HEK293 (cell line): ENCODE measurements around the gene ECPAS.

Experiments used
- CTCF ChIA-PET: fragments of 350-600 bp; formaldehyde crosslinking; extraction: SDS; loops from one replicate; lab custom pipeline; 2021; ENCODE audit warnings: antibody characterized with exemption; lab: Yijun Ruan, JAX
- POLR2A ChIA-PET: fragments of 300-600 bp; formaldehyde crosslinking; extraction: SDS; loops from one replicate; lab custom pipeline; 2020; ENCODE audit warnings: antibody characterized with exemption, inconsistent platforms; lab: Yijun Ruan, JAX
- H3K27ac ChIP-seq: fragments of 200-500 bp; sonication (Bioruptor generic); 2 replicates; pipeline ENCODE4 v1.5.1; 2014; ENCODE audit warnings: low read depth, low read length, control low read depth, inconsistent platforms; ENCODE audit errors: extremely low read depth
- H3K36me3 ChIP-seq, 2 experiments: fragments of 200-500 bp in 1 of 2; sonication (Bioruptor generic) in 1 of 2; 1 replicate in 1 of 2; 2 replicates in 1 of 2; pipeline ENCODE4 v1.5.1; 2014 to 2017; ENCODE audit warnings: inconsistent platforms in 2 of 2, low read length in 2 of 2; ENCODE audit not compliant: control insufficient read depth in 2 of 2, insufficient read depth in 1 of 2
- H3K4me1 ChIP-seq: fragments of 200-500 bp; sonication (Bioruptor generic); 2 replicates; pipeline ENCODE4 v1.5.1; 2014; ENCODE audit warnings: mild to moderate bottlenecking, low read length, inconsistent platforms; ENCODE audit not compliant: control insufficient read depth, insufficient read depth
- H3K4me3 ChIP-seq: 2 replicates; pipeline ENCODE4 v1.5.1; 2011; ENCODE audit warnings: low read depth, mild to moderate bottlenecking, control low read depth, low read length, moderate library complexity
- H3K9me3 ChIP-seq: fragments of 200-500 bp; sonication (Bioruptor generic); 2 replicates; pipeline ENCODE4 v1.5.1; 2014; ENCODE audit warnings: low read depth, low read length, inconsistent platforms; ENCODE audit not compliant: control insufficient read depth, insufficient read depth
- BCL11B ChIP-seq: fragments of 450-650 bp; formaldehyde crosslinking; IDR thresholded peaks from 2 replicates; pipeline ENCODE4 v1.5.1; 2016; ENCODE audit warnings: low read depth, missing biosample characterization, missing genetic modification characterization
- GLIS2 ChIP-seq: fragments of 450-650 bp; formaldehyde crosslinking; IDR thresholded peaks from 2 replicates; pipeline ENCODE4 v1.5.1; 2016; ENCODE audit warnings: missing biosample characterization, missing genetic modification characterization
- HIC1 ChIP-seq: fragments of 450-650 bp; formaldehyde crosslinking; IDR thresholded peaks from 2 replicates; pipeline ENCODE4 v1.5.1; 2016; ENCODE audit warnings: missing biosample characterization, missing genetic modification characterization
- KLF10 ChIP-seq: fragments of 450-650 bp; IDR thresholded peaks from 2 replicates; pipeline ENCODE4 v1.5.1; 2018; ENCODE audit warnings: missing biosample characterization, mild to moderate bottlenecking, missing genetic modification characterization
- MYNN ChIP-seq: fragments of 450-650 bp; formaldehyde crosslinking; IDR thresholded peaks from 2 replicates; pipeline ENCODE4 v1.5.1; 2016; ENCODE audit warnings: missing biosample characterization, missing genetic modification characterization, borderline replicate concordance
- OSR2 ChIP-seq: fragments of 450-650 bp; formaldehyde crosslinking; IDR thresholded peaks from 2 replicates; pipeline ENCODE4 v1.5.1; 2016; ENCODE audit warnings: missing biosample characterization, missing genetic modification characterization
- PRDM1 ChIP-seq: fragments of 450-650 bp; formaldehyde crosslinking; IDR thresholded peaks from 2 replicates; pipeline ENCODE4; 2016; ENCODE audit warnings: missing biosample characterization, missing genetic modification characterization
- SP3 ChIP-seq: fragments of 450-650 bp; formaldehyde crosslinking; IDR thresholded peaks from 2 replicates; pipeline ENCODE4 v1.5.1; 2016; ENCODE audit warnings: missing biosample characterization, missing genetic modification characterization
- TCF7L2 ChIP-seq: IDR thresholded peaks from 2 replicates; pipeline ENCODE4 v1.6.1; 2011; ENCODE audit warnings: low read depth, mild to moderate bottlenecking, inconsistent platforms, low read length, moderate library complexity, borderline replicate concordance
- WT1 ChIP-seq: fragments of 450-650 bp; formaldehyde crosslinking; IDR thresholded peaks from 2 replicates; pipeline ENCODE4 v1.5.1; 2016; ENCODE audit warnings: missing biosample characterization, missing genetic modification characterization
- ZBTB6 ChIP-seq: fragments of 450-650 bp; formaldehyde crosslinking; IDR thresholded peaks from 2 replicates; pipeline ENCODE4 v1.5.1; 2017; ENCODE audit warnings: missing biosample characterization, missing genetic modification characterization
- ZNF121 ChIP-seq: fragments of 450-650 bp; formaldehyde crosslinking; IDR thresholded peaks from 2 replicates; pipeline ENCODE4 v1.5.1; 2016; ENCODE audit warnings: missing biosample characterization, missing genetic modification characterization
- ZNF174 ChIP-seq: fragments of 450-650 bp; formaldehyde crosslinking; IDR thresholded peaks from 2 replicates; pipeline ENCODE4 v1.5.0; 2017; ENCODE audit warnings: missing biosample characterization, mild to moderate bottlenecking, missing genetic modification characterization
- ZNF23 ChIP-seq: fragments of 450-650 bp; formaldehyde crosslinking; IDR thresholded peaks from 2 replicates; pipeline ENCODE4 v1.5.1; 2016; ENCODE audit warnings: missing biosample characterization, missing genetic modification characterization, borderline replicate concordance
- ZNF292 ChIP-seq: fragments of 450-650 bp; formaldehyde crosslinking; IDR thresholded peaks from 2 replicates; pipeline ENCODE4 v1.5.1; 2016; ENCODE audit warnings: low read depth, missing biosample characterization, missing genetic modification characterization, borderline replicate concordance
- ZNF324 ChIP-seq: fragments of 450-650 bp; formaldehyde crosslinking; IDR thresholded peaks from 2 replicates; pipeline ENCODE4 v1.5.1; 2016; ENCODE audit warnings: missing biosample characterization, missing genetic modification characterization
- ZNF37A ChIP-seq: fragments of 450-650 bp; IDR thresholded peaks from 2 replicates; pipeline ENCODE4 v1.5.1; 2018; ENCODE audit warnings: missing biosample characterization, missing genetic modification characterization
- ZNF560 ChIP-seq: fragments of 450-650 bp; formaldehyde crosslinking; IDR thresholded peaks from 2 replicates; pipeline ENCODE4 v1.5.1; 2017; ENCODE audit warnings: missing biosample characterization, missing genetic modification characterization, borderline replicate concordance
- ZNF596 ChIP-seq: fragments of 450-650 bp; IDR thresholded peaks from 2 replicates; pipeline ENCODE4 v1.5.0; 2018; ENCODE audit warnings: missing biosample characterization, mild to moderate bottlenecking, missing genetic modification characterization, moderate library complexity
- ZNF624 ChIP-seq: fragments of 450-650 bp; formaldehyde crosslinking; IDR thresholded peaks from 2 replicates; pipeline ENCODE4 v1.5.1; 2017; ENCODE audit warnings: missing biosample characterization, missing genetic modification characterization
- ZNF639 ChIP-seq: fragments of 450-650 bp; formaldehyde crosslinking; IDR thresholded peaks from 2 replicates; pipeline ENCODE4 v1.5.1; 2016; ENCODE audit warnings: missing biosample characterization, missing genetic modification characterization
- ZNF768 ChIP-seq: fragments of 450-650 bp; formaldehyde crosslinking; IDR thresholded peaks from 2 replicates; pipeline ENCODE4 v1.5.1; 2018; ENCODE audit warnings: missing biosample characterization, mild to moderate bottlenecking, missing genetic modification characterization
- TF ChIP-seq, protein P1 (sequence below): fragments of 450-650 bp; formaldehyde crosslinking; IDR thresholded peaks from 2 replicates; pipeline ENCODE4 v1.5.1; 2016; ENCODE audit warnings: missing biosample characterization, missing genetic modification characterization
- TF ChIP-seq, protein P2 (sequence below): fragments of 450-650 bp; formaldehyde crosslinking; IDR thresholded peaks from 2 replicates; pipeline ENCODE4 v1.5.1; 2016; ENCODE audit warnings: missing biosample characterization, missing genetic modification characterization
- TF ChIP-seq, protein P3 (sequence below): fragments of 450-650 bp; formaldehyde crosslinking; IDR thresholded peaks from 2 replicates; pipeline ENCODE4 v1.5.1; 2016; ENCODE audit warnings: missing biosample characterization, missing genetic modification characterization

The ECPAS gene

GRCh38 chr9:111440226-111440625 is 44.0 kb downstream of the ECPAS start (continued):
- TF ChIP-seq, protein P1, sequence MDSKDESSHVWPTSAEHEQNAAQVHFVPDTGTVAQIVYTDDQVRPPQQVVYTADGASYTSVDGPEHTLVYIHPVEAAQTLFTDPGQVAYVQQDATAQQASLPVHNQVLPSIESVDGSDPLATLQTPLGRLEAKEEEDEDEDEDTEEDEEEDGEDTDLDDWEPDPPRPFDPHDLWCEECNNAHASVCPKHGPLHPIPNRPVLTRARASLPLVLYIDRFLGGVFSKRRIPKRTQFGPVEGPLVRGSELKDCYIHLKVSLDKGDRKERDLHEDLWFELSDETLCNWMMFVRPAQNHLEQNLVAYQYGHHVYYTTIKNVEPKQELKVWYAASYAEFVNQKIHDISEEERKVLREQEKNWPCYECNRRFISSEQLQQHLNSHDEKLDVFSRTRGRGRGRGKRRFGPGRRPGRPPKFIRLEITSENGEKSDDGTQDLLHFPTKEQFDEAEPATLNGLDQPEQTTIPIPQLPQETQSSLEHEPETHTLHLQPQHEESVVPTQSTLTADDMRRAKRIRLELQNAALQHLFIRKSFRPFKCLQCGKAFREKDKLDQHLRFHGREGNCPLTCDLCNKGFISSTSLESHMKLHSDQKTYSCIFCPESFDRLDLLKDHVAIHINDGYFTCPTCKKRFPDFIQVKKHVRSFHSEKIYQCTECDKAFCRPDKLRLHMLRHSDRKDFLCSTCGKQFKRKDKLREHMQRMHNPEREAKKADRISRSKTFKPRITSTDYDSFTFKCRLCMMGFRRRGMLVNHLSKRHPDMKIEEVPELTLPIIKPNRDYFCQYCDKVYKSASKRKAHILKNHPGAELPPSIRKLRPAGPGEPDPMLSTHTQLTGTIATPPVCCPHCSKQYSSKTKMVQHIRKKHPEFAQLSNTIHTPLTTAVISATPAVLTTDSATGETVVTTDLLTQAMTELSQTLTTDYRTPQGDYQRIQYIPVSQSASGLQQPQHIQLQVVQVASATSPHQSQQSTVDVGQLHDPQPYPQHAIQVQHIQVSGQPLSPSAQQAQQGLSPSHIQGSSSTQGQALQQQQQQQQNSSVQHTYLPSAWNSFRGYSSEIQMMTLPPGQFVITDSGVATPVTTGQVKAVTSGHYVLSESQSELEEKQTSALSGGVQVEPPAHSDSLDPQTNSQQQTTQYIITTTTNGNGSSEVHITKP (tag by site-specific recombination) = no peak
- no peak for TF ChIP-seq OSR2 (tag by site-specific recombination)
- no peak for TF ChIP-seq SP3 (tag by site-specific recombination)
- TF ChIP-seq MYNN (tag by site-specific recombination) = no peak
- no peak for TF ChIP-seq KLF10 (tag by site-specific recombination)
- no peak for TF ChIP-seq ZNF768 (tag by site-specific recombination)
- TF ChIP-seq, protein P2, sequence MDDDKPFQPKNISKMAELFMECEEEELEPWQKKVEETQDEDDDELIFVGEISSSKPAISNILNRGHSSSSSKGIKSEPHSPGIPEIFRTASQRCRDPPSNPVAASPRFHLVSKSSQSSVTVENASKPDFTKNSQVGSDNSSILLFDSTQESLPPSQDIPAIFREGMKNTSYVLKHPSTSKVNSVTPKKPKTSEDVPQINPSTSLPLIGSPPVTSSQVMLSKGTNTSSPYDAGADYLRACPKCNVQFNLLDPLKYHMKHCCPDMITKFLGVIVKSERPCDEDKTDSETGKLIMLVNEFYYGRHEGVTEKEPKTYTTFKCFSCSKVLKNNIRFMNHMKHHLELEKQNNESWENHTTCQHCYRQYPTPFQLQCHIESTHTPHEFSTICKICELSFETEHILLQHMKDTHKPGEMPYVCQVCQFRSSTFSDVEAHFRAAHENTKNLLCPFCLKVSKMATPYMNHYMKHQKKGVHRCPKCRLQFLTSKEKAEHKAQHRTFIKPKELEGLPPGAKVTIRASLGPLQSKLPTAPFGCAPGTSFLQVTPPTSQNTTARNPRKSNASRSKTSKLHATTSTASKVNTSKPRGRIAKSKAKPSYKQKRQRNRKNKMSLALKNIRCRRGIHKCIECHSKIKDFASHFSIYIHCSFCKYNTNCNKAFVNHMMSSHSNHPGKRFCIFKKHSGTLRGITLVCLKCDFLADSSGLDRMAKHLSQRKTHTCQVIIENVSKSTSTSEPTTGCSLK (tag by site-specific recombination) = no peak
- TF ChIP-seq ZNF639 (tag by site-specific recombination) = no peak
- no peak for TF ChIP-seq TCF7L2
- no peak for TF ChIP-seq WT1 (tag by site-specific recombination)

DNA sequence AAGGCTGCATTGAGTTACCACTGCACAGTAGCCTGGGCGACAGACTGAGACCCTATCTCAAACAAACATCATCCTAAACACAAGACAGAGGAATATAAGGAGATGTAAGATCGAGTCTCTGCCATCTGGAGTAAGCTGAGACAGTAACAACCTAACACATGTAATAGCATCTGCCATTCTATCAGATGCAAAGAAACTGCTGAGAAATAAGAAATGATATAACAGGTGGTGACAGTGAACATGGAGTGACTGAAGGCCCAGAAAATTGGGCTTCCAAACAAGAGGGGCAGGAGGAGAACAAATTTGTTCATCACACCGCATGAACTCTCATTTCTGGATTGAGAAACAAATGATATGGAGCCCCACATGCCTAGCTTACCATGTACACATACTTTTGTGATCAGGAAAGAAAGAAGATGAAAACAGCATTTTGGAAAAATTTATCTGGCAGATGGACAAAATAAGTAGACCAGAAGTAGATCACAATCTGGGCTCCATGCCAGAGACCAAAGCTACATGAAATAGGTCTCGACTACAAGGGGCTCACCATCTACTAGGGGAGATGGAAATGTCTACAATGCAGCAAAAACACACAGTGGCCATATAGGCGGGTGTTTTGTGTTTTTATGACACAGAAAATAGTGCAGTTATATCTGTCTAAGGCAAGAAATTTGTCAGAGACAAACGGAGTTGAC is 45.5 kb downstream of the ECPAS start:
- POLR2A ChIA-PET = no interaction called here
- CTCF ChIA-PET = interaction anchor here (0.6 kb wide), 1 partner anchor 10 kb away, joined by 3 read pairs; no protein-coding TSS in a partner anchor
- H3K36me3 ChIP-seq = peaks cover 5 to 59% of the 10 kb centered on the region in 2 experiments
- TF ChIP-seq BCL11B (no peak), ZNF560 (tag by site-specific recombination) (no peak), GLIS2 (tag by site-specific recombination) (no peak), ZNF121 (tag by site-specific recombination) (no peak), ZNF292 (tag by site-specific recombination) (no peak), ZBTB6 (tag by site-specific recombination) (no peak), ZNF37A (no peak), PRDM1 (tag by site-specific recombination) (no peak), ZNF174 (tag by site-specific recombination) (no peak), ZNF624 (no peak), ZNF596 (tag by site-specific recombination) (no peak), ZNF23 (tag by site-specific recombination) (no peak), HIC1 (tag by site-specific recombination) (no peak), ZNF324 (tag by site-specific recombination) (no peak)
- TF ChIP-seq, protein P3, sequence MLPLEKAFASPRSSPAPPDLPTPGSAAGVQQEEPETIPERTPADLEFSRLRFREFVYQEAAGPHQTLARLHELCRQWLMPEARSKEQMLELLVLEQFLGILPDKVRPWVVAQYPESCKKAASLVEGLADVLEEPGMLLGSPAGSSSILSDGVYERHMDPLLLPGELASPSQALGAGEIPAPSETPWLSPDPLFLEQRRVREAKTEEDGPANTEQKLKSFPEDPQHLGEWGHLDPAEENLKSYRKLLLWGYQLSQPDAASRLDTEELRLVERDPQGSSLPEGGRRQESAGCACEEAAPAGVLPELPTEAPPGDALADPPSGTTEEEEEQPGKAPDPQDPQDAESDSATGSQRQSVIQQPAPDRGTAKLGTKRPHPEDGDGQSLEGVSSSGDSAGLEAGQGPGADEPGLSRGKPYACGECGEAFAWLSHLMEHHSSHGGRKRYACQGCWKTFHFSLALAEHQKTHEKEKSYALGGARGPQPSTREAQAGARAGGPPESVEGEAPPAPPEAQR (tag by site-specific recombination) = no peak

More for the DNA sequence above, 45.5 kb downstream of the ECPAS start:
- no peaks in the 10 kb centered on the region for H3K4me1 ChIP-seq
- no peaks in the 10 kb centered on the region for H3K9me3 ChIP-seq
- H3K4me3 ChIP-seq = no peak overlapping the region
- no peak overlapping the region for H3K27ac ChIP-seq
